ENCODE measurements around the gene CBX3. TPM values are rescaled to one million over a fixed set of nuclear protein-coding genes. Genes with fewer than 3 reads are reported as not detected.
"Not testable (repeated sequence)": the region's sequence is repeated elsewhere in the genome, so short reads cannot be mapped to it uniquely, and the experiment has no call there.

The CBX3 gene
- 368 and 399 TPM in 2 replicates for total RNA-seq (2014; rRNA removed; shearing (Covaris generic))

DNA sequence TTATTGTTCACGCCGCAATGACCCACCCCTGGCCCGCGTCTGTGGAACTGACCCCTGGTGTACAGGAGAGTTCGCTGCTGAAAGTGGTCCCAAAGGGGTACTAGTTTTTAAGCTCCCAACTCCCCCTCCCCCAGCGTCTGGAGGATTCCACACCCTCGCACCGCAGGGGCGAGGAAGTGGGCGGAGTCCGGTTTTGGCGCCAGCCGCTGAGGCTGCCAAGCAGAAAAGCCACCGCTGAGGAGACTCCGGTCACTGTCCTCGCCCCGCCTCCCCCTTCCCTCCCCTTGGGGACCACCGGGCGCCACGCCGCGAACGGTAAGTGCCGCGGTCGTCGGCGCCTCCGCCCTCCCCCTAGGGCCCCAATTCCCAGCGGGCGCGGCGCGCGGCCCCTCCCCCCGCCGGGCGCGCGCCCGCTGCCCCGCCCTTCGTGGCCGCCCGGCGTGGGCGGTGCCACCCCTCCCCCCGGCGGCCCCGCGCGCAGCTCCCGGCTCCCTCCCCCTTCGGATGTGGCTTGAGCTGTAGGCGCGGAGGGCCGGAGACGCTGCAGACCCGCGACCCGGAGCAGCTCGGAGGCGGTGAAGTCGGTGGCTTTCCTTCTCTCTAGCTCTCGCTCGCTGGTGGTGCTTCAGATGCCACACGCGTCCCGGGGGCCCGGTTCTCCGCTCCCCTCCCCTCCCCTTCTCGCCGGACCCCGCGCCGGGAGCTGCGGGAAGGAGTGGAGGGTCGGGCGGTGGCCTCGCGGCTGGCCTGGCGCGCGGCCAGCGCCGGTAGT, at the start of gene CBX3:
Gene CBX3 (plus strand): TSS at position 499 of the 772 bp plus-strand sequence. CDS start 1,254 bp downstream, outside the sequence.
- H3K4me1 ChIP-seq = peaks cover 5% of the 10 kb centered on the region; the same call in 1 of the 2 replicates
- H3K36me3 ChIP-seq = peaks cover 84% of the 10 kb centered on the region
- H3K27me3 ChIP-seq = no peaks in the 10 kb centered on the region
- peak; percentile 96 to 97 for DNase-seq
- H3K27ac ChIP-seq = peak within 1 kb of the TSS; percentile 99
- H3K9me3 ChIP-seq (replicated peaks) = no peaks in the 10 kb centered on the region
- peak within 1 kb of the TSS; percentile 98 for H3K4me3 ChIP-seq

DNA sequence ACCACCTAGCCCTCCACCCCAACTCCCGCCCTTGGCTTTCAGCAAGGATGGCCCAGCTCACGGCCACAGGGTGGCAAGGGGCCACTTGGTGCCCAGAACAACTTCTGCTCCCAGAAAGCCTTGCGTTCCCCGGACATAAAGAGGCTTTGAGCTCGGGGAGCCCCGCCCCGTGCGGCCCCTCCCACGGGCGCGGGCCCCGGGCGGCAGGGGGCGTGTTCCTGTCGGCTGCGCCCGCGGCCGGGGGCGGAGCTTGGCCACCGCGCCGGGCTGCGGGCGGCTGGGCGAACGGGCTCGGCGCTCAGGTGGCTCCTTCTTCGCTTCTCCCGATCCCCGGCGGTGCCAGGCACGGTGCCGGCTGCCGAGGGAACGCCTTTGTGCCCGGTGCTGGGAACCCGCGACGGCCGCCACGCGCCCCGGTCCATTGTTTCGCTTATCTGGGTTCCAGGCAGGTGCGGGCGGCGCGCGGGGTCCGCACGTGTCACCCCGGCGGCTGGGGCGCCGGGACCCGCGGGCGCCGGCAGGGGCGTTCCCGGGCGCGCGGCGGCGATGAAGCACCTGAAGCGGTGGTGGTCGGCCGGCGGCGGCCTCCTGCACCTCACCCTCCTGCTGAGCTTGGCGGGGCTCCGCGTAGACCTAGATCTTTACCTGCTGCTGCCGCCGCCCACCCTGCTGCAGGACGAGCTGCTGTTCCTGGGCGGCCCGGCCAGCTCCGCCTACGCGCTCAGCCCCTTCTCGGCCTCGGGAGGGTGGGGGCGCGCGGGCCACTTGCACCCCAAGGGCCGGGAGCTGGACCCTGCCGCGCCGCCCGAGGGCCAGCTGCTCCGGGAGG, 49.4 kb upstream of the CBX3 start, which contains the start of gene NFE2L3:
Gene NFE2L3 (plus strand): TSS at position 246 of the 829 bp plus-strand sequence. CDS start 301 bp downstream, at position 547.
- Histone ChIP-seq H3K27ac (no peak within 1 kb of the TSS), H3K36me3 (no peaks in the 10 kb centered on the region), H3K4me1 (peaks cover 13% of the 10 kb centered on the region), H3K4me3 (no peak within 1 kb of the TSS), H3K9me3 (replicated peaks) (no peaks in the 10 kb centered on the region), H3K27me3 (no peaks in the 10 kb centered on the region)
- DNase-seq = no peak

DNA sequence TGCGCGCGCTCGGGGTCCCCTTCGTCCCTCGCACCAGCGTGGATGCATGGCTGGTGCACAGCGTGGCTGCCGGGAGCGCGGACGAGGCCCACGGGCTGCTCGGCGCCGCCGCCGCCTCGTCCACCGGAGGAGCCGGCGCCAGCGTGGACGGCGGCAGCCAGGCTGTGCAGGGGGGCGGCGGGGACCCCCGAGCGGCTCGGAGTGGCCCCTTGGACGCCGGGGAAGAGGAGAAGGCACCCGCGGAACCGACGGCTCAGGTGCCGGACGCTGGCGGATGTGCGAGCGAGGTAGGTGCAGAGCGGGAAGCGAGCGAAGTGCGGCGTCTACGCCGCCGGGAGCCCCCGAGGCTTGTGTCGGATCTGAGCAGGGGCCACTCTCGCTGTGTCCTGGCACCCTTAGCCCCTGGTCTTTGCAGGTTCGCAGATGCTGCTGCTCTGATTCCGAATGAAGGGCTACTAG, 48.7 kb upstream of the CBX3 start:
- not testable (repeated sequence) for H3K27me3 ChIP-seq; H3K9me3 ChIP-seq (replicated peaks); H3K27ac ChIP-seq; DNase-seq; H3K4me3 ChIP-seq; H3K36me3 ChIP-seq
- H3K4me1 ChIP-seq = peaks cover 13% of the 10 kb centered on the region

DNA sequence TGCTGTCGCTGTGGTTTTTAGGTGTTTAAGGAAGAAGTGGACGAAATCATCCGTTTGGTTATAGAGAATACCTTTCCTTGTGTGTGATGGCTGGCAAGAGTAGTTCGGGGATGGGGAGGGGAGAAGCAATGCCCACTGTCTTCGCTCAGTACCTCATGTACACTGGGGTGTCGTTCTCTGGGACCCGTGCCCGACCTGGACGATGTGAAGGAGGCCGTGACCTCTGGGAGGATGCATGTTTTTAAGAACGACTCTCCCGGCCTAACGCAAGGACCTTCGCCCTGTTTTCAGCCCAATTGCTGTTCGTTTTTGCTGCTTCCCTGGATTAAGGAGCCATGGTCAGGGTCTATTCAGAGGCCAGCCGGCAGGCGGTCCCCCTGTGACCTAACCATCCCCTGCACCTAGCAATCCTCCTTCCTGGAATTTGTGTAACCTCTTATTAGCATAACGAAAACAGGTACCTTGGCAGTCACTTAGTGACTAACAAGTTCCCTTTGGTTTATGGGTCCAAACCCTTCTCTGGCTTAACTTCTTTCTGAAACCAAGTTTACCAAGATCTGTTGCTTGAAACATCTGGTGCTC, 48.2 kb upstream of the CBX3 start:
- no peak for DNase-seq
- no peak overlapping the region for H3K27ac ChIP-seq
- no peaks in the 10 kb centered on the region for H3K36me3 ChIP-seq
- H3K27me3 ChIP-seq = no peaks in the 10 kb centered on the region
- H3K4me1 ChIP-seq = peaks cover 13% of the 10 kb centered on the region
- H3K4me3 ChIP-seq = no peak overlapping the region
- no peaks in the 10 kb centered on the region for H3K9me3 ChIP-seq (replicated peaks)

DNA sequence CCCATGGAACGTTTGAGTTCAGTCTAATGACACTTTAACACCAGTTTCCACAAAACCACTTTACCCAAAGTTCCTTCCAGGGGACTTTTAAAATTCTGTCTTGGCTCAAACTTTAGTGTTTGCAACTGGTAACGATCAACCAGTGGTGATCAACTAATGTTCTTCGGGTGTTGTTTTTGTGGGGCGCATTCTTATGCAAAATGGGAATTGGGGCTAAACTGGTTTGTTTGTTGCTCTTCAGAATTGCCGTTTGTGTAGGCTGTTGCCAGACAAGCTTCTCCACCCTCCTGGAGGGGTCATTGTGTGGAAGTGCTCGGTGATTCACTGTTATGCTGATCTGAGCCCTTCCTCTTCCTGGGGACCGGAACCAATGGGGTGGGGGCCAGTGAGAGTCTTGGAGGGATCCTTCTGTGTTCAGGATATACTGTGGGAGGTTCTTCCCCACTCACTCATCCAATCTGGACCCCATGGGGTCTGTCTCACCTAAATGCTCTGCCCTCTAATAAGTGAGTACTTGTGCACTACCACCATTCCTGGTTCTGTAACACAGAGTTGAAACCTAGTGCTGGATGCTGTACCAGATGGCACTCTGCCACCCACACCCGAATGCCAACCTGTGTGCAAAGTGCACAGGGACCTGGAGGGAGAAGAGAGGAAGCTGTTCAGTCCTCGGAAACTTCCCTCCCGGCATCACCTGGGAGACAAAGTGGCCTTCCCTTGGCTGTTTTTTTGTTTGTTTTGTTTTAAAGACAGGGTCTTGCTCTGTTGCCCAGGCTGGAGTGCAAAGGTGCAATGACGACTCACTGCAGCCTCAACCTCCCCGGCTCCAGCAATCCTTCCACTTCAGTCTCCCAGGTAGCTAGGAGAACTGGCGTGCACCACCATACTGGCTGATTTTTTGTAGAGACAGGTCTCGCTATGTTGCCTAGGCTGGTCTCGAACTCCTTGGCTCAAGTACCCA, 47.4 kb upstream of the CBX3 start:
- Histone ChIP-seq H3K9me3 (replicated peaks) (no peaks in the 10 kb centered on the region), H3K4me3 (no peak overlapping the region), H3K27me3 (no peaks in the 10 kb centered on the region), H3K36me3 (no peaks in the 10 kb centered on the region), H3K27ac (no peak overlapping the region), H3K4me1 (peaks cover 13% of the 10 kb centered on the region)
- no peak for DNase-seq

DNA sequence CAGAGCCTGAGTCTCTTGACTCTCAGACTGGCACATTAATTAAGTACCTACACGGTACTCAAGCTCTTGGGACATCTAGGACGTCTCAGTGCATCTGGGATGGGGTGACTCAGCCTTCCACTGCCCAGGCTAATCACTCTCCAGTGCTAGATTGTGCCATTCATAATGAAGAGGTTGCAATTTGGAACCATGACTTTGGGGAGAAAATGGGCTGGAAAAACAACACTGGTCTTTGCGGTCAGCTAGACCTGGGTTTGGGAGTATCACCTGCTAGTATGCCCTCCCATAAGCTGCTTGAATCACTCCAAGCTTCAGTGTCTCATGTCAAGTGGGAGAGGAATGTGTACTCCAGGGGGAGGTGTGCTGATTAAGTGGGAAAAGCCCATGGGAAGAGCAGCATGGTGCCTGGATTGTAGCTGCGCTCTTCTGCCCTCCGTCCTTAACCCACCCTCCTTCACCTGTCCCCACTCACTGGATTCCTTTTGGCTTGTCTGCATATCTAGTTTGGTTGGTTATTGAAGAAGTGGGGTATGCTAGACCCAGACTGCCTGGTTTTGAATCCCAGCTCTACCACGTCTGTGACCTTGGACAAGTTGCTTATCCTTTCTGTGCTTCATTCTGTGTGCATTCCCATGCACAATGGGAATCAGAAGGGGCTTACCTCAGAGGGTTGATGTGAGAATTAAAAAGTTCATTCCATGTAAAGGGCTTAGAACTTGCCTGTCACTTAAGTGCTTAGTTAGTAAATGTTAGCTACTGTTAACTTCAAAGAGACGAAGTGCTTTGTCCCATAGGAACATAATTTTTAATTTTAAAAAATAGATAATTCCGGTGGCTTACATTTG, 45.8 kb upstream of the CBX3 start:
- DNase-seq = no peak
- H3K4me1 ChIP-seq = peaks cover 13% of the 10 kb centered on the region

DNA sequence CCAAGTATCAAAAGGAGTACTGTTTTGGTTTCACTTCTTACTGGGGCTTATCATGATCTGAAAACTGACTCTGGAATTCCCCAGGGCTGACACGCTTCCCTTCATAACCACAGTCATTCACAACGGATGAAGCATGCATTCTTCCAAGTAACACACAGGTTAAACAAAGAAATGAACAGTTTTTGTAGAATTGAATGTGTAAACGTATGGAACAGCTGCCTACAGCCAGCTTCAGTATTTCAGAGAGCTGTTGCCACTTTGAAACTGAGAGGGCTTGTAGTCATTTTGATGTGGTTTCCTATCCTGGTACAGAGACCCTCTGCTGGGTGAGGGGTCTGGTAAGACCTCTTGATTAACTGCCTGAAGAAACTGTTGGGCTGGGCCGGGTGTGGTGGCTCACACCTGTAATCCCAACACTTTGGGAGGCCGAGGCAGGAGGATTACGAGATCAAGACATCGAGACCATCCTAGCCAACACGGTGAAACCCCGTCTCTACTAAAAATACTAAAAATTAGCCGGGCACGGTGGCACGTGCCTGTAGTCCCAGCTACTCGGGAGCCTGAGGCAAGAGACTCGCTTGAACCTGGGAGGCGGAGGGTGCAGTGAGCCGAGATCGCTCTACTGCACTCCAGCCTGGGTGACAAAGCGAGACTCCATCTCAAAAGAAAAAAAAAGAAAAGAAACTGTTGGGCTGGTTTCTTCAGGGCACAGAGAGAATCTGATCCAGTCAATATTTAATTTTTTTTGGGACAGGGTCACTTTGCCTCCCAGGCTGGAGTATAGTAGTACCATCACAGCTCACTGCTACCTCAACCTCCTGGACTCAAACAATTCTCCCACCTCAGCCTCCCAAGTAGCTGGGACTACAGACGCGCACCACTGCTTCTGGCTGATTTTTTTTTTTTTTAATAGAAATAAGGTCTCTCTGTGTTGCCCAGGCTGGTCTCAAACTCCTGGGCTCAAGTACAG, 44.8 kb upstream of the CBX3 start:
- Histone ChIP-seq H3K4me1 (peaks cover 13% of the 10 kb centered on the region), H3K9me3 (replicated peaks) (no peaks in the 10 kb centered on the region), H3K27ac (peak overlapping the region; percentile 35), H3K4me3 (no peak overlapping the region), H3K27me3 (no peaks in the 10 kb centered on the region), H3K36me3 (no peaks in the 10 kb centered on the region)
- DNase-seq = peak; percentile 51 to 70

More for the DNA sequence above, 45.8 kb upstream of the CBX3 start:
- peak overlapping the region; percentile 35 for H3K27ac ChIP-seq
- H3K36me3 ChIP-seq = no peaks in the 10 kb centered on the region
- no peak overlapping the region for H3K4me3 ChIP-seq
- H3K27me3 ChIP-seq = no peaks in the 10 kb centered on the region
- H3K9me3 ChIP-seq (replicated peaks) = no peaks in the 10 kb centered on the region

DNA sequence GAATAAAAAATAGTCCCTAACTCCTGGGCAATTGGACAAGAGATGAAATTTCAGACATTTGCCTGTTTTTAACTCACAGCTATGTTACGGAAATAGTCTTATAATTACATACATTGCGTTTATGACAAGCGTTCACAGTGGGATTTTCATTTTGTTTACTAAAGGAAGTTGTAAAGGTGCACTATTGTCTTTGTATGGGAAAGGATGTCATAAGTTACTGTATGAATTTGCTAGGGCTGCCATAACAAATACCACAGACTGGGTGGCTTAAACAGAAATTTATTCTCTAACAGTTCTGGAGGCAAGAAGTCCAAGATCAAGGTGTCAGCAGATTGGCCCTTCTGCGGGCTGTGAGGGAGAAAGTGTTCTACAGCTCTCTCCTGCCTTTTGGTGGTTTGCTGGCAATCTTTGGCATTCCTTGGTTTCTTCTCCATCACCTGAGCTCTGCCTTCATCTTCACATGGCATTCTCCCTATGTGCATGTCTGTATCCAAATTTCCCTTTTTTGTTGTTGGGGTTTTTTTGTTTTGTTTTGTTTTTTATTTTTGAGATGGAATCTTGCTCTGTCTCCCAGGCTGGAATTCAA, 43.9 kb upstream of the CBX3 start:
- Histone ChIP-seq H3K9me3 (replicated peaks) (no peaks in the 10 kb centered on the region), H3K27me3 (no peaks in the 10 kb centered on the region), H3K4me3 (no peak overlapping the region), H3K36me3 (no peaks in the 10 kb centered on the region), H3K27ac (no peak overlapping the region), H3K4me1 (peaks cover 13% of the 10 kb centered on the region)
- no peak for DNase-seq

DNA sequence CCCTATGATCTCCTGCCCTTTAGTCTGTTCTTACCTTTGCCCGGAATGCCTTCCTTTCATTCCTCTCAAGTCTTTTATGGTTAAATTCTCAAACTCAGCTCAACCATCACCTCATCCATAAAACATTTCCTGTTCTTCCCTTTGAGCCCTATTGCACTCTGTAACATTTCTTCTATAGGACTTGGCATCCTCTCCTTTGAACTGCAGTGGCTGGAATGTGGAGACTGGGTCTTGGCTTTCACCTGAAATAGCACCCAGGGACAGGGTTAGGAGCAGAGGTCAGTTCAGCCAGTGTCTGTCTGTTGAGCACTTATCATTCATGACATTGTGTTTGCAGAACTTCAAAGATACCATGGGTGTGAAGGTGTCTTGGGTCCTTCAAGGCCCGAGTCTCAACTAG, 42.3 kb upstream of the CBX3 start:
- H3K27ac ChIP-seq = no peak overlapping the region

DNA sequence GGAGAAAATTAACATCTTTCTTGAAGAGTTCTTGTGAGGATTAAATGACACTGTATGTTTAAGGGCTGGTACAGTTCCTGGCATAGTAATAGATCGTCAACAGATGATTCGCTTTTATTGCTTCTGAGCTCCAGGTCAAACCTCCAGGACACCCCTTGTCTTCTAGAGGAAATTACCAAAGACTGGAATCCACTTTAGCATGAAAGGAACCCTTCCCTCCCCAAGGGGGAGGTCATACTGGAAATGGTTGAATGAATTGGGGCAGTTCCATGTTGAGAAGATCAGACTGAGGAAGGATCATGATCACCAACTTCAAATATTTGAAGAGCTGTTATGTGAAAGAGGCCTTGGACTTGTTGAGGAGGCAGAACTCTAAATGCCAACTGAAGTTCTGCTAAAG, 40.6 kb upstream of the CBX3 start:
- no peak overlapping the region for H3K4me3 ChIP-seq

More for the DNA sequence above, 42.3 kb upstream of the CBX3 start:
- DNase-seq = no peak
- Histone ChIP-seq H3K27me3 (no peaks in the 10 kb centered on the region), H3K9me3 (replicated peaks) (no peaks in the 10 kb centered on the region), H3K36me3 (no peaks in the 10 kb centered on the region), H3K4me3 (no peak overlapping the region), H3K4me1 (peaks cover 13% of the 10 kb centered on the region)

DNA sequence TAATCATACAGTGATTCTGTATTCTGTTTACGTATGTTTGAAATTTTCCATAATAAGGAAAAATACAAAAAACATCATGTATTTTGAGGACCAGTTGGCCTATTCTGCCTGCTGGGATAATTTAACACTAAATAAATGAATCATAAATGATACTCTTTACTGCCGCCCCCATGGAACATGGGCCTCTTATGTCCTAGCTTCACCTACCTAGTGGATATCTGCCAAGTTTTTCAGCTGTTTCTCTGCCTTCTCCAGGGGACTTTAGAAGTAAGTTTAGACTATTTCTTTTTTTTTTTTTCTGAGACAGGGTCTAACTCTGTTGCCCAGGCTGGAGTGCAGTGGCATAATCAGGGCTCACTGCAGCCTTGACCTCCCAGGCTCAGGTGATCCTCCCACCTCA, 39.1 kb upstream of the CBX3 start:
- DNase-seq = peak in 1 of 2 experiments; percentile 34
- Histone ChIP-seq H3K4me1 (no peaks in the 10 kb centered on the region; the same call in 1 of the 2 replicates), H3K36me3 (no peaks in the 10 kb centered on the region), H3K4me3 (no peak overlapping the region), H3K27ac (no peak overlapping the region), H3K9me3 (replicated peaks) (no peaks in the 10 kb centered on the region), H3K27me3 (no peaks in the 10 kb centered on the region)

More for the DNA sequence above, 40.6 kb upstream of the CBX3 start:
- no peaks in the 10 kb centered on the region for H3K36me3 ChIP-seq
- no peaks in the 10 kb centered on the region for H3K9me3 ChIP-seq (replicated peaks)
- H3K27ac ChIP-seq = no peak overlapping the region
- H3K27me3 ChIP-seq = no peaks in the 10 kb centered on the region
- no peak for DNase-seq
- peaks cover 7% of the 10 kb centered on the region for H3K4me1 ChIP-seq

DNA sequence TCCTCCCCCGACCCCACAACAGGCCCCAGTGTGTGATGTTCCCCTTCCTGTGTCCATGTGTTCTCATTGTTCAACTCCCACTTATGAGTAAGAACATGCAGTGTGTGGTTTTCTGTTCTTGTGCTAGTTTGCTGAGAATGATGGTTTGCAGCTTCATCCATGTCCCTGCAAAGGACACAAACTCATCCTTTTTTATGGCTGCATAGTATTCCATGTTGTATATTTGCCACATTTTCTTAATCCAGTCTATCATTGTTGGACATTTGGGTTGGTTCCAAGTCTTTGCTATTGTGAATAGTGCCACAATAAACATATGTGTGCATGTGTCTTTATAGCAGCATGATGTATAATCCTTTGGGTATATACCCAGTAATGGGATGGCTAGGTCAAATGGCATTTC, 37.7 kb upstream of the CBX3 start:
- not testable (repeated sequence) for H3K27ac ChIP-seq; H3K4me3 ChIP-seq; H3K36me3 ChIP-seq; H3K27me3 ChIP-seq; H3K9me3 ChIP-seq (replicated peaks); H3K4me1 ChIP-seq; DNase-seq
